Nephron (organoid): ENCODE data around the gene C22orf31.
A peak's percentile ranks its signal among the peaks of the same experiment; 100 is the strongest.

Source experiments
- H3K27ac Mint-ChIP-seq, 3 experiments: 2 replicates each; pipeline ENCODE4 v1.8.0; 2020; ENCODE audit warnings: mixed read lengths in 3 of 3, mild to moderate bottlenecking in 2 of 3, moderate library complexity in 1 of 3
- H3K27me3 Mint-ChIP-seq: 2 replicates; pipeline ENCODE4 v1.8.0; 2021; ENCODE audit warnings: low read depth, mild to moderate bottlenecking, moderate library complexity, mixed read lengths
- H3K36me3 Mint-ChIP-seq: 2 replicates; pipeline ENCODE4 v1.8.0; 2020; ENCODE audit warnings: low read depth, mixed read lengths
- H3K4me1 Mint-ChIP-seq: 2 replicates; pipeline ENCODE4 v1.8.0; 2020; ENCODE audit warnings: mixed read lengths
- H3K4me3 Mint-ChIP-seq, 3 experiments: 2 replicates each; pipeline ENCODE4 v1.8.0; 2020; ENCODE audit warnings: mild to moderate bottlenecking in 3 of 3, mixed read lengths in 3 of 3, moderate library complexity in 2 of 3
- H3K9me3 Mint-ChIP-seq: 2 replicates; pipeline ENCODE4 v1.8.0; 2020; ENCODE audit warnings: mixed read lengths
- CTCF ChIP-seq, 3 experiments: fragments of 200-600 bp; sonication (generic); IDR thresholded peaks; one replicate each; pipeline ENCODE4 v1.5.0; 2021; ENCODE audit warnings: antibody characterized with exemption in 3 of 3; ENCODE audit not compliant: unreplicated experiment in 3 of 3

The C22orf31 gene

DNA sequence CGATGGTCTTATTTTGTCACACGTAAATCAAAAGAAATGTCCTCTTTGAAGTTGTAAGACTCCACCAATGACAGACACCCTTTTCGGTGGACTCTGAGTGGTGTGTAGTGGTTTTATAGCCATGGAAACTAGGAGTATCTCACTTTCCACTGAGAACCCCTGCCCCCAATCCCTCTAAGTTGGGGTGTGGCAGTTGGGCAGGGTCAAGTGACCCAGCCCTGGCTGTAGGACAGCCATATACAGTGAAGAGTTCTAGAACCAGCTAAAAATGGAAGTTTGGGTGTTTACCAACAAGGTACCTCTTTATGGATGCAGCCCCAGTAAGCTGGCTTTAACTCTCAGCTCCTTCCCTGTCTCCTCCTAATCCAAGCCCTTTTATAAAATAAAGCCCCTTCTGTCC, 5.2 kb downstream of the C22orf31 start:
- no peaks in the 10 kb centered on the region for H3K27me3 Mint-ChIP-seq
- peaks cover 18% of the 10 kb centered on the region for H3K36me3 Mint-ChIP-seq
- H3K4me1 Mint-ChIP-seq, result peaks cover 56% of the 10 kb centered on the region
- H3K9me3 Mint-ChIP-seq, result no peaks in the 10 kb centered on the region
- no peak overlapping the region for H3K27ac Mint-ChIP-seq
- TF ChIP-seq CTCF (IDR thresholded peaks at IDR 0.05; ENCODE audit: unreplicated experiment in 3 of 3), result no peak
- H3K4me3 Mint-ChIP-seq, result no peak overlapping the region

DNA sequence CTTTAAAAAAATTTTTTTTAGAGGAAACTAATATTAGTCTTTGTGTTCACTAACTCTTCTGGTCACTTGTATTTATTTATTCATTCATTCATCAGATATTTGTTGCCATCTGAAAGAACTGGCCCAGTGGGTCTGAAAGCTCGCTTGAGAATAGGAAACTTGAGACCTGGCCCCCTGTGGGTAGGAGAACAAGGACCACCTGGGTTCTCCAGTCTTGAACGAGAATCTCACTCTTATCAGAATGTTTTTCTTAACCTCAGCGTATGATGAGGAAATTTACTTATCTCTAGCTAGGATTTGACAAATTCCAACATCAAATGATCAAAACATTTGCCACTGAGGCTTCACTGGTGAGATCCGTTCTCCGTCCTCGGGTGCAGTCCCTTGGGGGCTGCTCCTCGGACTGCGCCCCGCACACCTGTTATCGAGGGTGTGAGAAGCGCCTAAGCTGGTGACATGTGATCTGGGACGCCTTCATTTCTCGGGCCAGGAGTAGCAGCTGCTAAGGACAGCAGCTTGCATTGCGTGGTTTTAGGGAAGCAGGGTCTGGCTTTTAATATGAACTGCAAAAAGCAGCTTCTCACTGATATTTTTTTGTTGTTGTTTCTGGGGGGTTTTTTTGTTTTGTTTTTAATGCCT, 6.3 kb downstream of the C22orf31 start:
- Mint-ChIP-seq H3K27ac (peak overlapping the region; percentile 32 to 80 (median 73)), H3K27me3 (no peaks in the 10 kb centered on the region), H3K36me3 (peaks cover 18% of the 10 kb centered on the region), H3K4me3 (peak overlapping the region in 1 of 3 experiments; percentile 4), H3K9me3 (no peaks in the 10 kb centered on the region), H3K4me1 (peaks cover 44% of the 10 kb centered on the region)
- TF ChIP-seq CTCF (IDR thresholded peaks at IDR 0.05; ENCODE audit: unreplicated experiment in 3 of 3), result no peak

DNA sequence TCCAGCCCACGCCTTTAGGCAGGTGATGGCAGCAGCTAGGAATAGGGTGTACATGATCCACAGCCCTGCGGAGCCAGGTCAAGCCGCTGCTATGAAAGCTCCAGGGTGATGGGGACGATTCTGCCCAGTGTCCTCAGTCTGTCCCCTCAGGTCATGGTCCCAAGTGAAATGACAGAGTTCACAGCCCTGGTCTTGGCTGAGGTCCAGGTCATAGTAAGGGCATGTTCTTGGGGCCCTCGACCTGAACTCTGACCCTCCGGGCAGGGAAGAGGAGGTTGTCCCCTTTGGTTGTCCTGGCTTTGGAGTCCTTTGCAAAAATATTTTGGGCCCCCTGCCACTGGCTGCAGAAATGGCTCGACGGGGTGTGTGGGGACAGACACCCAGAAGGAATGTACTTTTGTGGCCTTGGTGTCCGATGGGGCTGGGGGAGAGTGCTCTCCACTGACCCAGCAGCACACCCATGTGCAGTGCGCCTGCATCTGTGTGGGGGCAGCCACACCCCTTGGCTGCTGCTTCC, 7.3 kb downstream of the C22orf31 start:
- Mint-ChIP-seq H3K4me1 (peaks cover 36% of the 10 kb centered on the region), H3K27ac (peak overlapping the region in 1 of 3 experiments; percentile 32), H3K9me3 (no peaks in the 10 kb centered on the region), H3K4me3 (no peak overlapping the region), H3K27me3 (no peaks in the 10 kb centered on the region), H3K36me3 (peaks cover 18% of the 10 kb centered on the region)
- TF ChIP-seq CTCF (IDR thresholded peaks at IDR 0.05; ENCODE audit: unreplicated experiment in 3 of 3), result no peak

- peaks cover 25% of the 10 kb centered on the region for H3K4me1 Mint-ChIP-seq
- H3K27ac Mint-ChIP-seq, result no peak overlapping the region
- no peaks in the 10 kb centered on the region for H3K27me3 Mint-ChIP-seq
- H3K9me3 Mint-ChIP-seq, result no peaks in the 10 kb centered on the region
- H3K36me3 Mint-ChIP-seq, result peaks cover 22% of the 10 kb centered on the region
- TF ChIP-seq CTCF (IDR thresholded peaks at IDR 0.05; ENCODE audit: unreplicated experiment in 3 of 3), result no peak
- H3K4me3 Mint-ChIP-seq, result no peak overlapping the region
Observed at GRCh38 chr22:29053048-29053702, 8.5 kb downstream of the C22orf31 start.

DNA sequence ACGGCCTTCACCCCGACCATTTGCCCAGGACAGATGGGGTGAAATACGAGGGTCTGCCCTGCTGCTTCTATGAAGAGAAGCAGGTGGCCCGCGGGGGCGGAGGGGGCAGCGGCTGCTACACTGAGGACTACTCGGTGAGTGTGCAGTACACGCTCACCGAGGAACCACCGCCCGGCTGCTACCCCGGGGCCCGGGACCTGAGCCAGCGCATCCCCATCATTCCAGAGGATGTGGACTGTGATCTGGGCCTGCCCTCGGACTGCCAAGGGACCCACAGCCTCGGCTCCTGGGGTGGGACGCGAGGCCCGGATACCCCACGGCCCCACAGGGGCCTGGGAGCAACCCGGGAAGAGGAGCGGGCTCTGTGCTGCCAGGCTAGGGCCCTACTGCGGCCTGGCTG, 11.2 kb downstream of the C22orf31 start:
- Mint-ChIP-seq H3K4me1 (peaks cover 13% of the 10 kb centered on the region), H3K9me3 (no peaks in the 10 kb centered on the region), H3K27me3 (no peaks in the 10 kb centered on the region), H3K4me3 (no peak overlapping the region), H3K27ac (no peak overlapping the region), H3K36me3 (peaks cover 35% of the 10 kb centered on the region)
- TF ChIP-seq CTCF (IDR thresholded peaks at IDR 0.05; ENCODE audit: unreplicated experiment in 3 of 3), result no peak
